ENCODE data around the gene KCNK4.

DNA sequence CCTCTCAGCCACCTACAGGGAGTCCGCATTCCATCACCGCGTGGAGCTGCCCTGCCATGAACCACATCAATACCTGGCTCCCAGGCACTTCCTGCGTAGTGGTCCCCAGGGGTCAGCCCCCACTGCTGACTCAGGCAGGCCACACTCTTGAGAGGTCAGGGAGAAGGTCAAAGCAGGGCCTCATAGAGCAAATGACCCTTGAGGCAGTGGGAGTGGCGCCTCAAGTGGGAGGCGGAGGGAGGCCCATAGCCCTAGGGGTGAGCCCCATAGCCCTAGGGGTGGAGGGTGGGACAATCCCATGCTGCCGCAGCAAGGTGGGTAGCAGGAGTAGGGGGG is 31.8 kb downstream of the KCNK4 start:
- TF ChIP-seq, protein P1, sequence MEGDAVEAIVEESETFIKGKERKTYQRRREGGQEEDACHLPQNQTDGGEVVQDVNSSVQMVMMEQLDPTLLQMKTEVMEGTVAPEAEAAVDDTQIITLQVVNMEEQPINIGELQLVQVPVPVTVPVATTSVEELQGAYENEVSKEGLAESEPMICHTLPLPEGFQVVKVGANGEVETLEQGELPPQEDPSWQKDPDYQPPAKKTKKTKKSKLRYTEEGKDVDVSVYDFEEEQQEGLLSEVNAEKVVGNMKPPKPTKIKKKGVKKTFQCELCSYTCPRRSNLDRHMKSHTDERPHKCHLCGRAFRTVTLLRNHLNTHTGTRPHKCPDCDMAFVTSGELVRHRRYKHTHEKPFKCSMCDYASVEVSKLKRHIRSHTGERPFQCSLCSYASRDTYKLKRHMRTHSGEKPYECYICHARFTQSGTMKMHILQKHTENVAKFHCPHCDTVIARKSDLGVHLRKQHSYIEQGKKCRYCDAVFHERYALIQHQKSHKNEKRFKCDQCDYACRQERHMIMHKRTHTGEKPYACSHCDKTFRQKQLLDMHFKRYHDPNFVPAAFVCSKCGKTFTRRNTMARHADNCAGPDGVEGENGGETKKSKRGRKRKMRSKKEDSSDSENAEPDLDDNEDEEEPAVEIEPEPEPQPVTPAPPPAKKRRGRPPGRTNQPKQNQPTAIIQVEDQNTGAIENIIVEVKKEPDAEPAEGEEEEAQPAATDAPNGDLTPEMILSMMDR (IDR thresholded peaks at IDR 0.05; ENCODE audit: insufficient read depth, low read depth, low read length): no peak
- TF ChIP-seq EZH2 (IDR thresholded peaks at IDR 0.05; ENCODE audit: insufficient read depth, low read length): no peak

Data from astrocyte (in vitro differentiated cells and primary cell).